AG08395 (cell line): ENCODE measurements around the gene ABI3BP.
A peak's percentile ranks its signal among the peaks of the same experiment; 100 is the strongest.

Source experiments
- DNase-seq: peaks from one replicate; pipeline ENCODE4 v3.0.0; 2012; ENCODE audit warnings: mixed read lengths, low spot score

The ABI3BP gene

GRCh38 chr3:100984308-100984707 lies 8.9 kb downstream of the ABI3BP start:
- DNase-seq = no peak

GRCh38 chr3:100982710-100983109 lies 10.5 kb downstream of the ABI3BP start:
- peak; percentile 54 for DNase-seq

- no peak for DNase-seq
Measured at GRCh38 chr3:100981164-100981911, 11.9 kb downstream of the ABI3BP start.

GRCh38 chr3:100978011-100978659 lies 15.1 kb downstream of the ABI3BP start:
- DNase-seq = no peak

- DNase-seq = no peak
Measured at GRCh38 chr3:100976611-100977010, 16.6 kb downstream of the ABI3BP start.

- no peak for DNase-seq
Measured at GRCh38 chr3:100975714-100976113, 17.5 kb downstream of the ABI3BP start.

- DNase-seq = no peak
Measured at GRCh38 chr3:100973594-100973993, 19.6 kb downstream of the ABI3BP start.

GRCh38 chr3:100972867-100973266 lies 20.4 kb downstream of the ABI3BP start:
- DNase-seq = no peak

GRCh38 chr3:100972301-100972844 lies 20.8 kb downstream of the ABI3BP start:
- no peak for DNase-seq

GRCh38 chr3:100971798-100972197 lies 21.4 kb downstream of the ABI3BP start:
- no peak for DNase-seq

- no peak for DNase-seq
Measured at GRCh38 chr3:100970477-100970990, 22.7 kb downstream of the ABI3BP start.

- no peak for DNase-seq
Measured at GRCh38 chr3:100968932-100969906, 24.0 kb downstream of the ABI3BP start.

- no peak for DNase-seq
Measured at GRCh38 chr3:100966807-100967206, 26.4 kb downstream of the ABI3BP start.

GRCh38 chr3:100966049-100966491 lies 27.2 kb downstream of the ABI3BP start:
- DNase-seq = no peak

GRCh38 chr3:100963041-100963440 lies 30.2 kb downstream of the ABI3BP start:
- DNase-seq = no peak

- DNase-seq = peak; percentile 25
Measured at GRCh38 chr3:100957261-100957986, 35.8 kb downstream of the ABI3BP start.

- no peak for DNase-seq
Measured at GRCh38 chr3:100956276-100956675, 36.9 kb downstream of the ABI3BP start.

GRCh38 chr3:100954990-100955389 lies 38.2 kb downstream of the ABI3BP start:
- DNase-seq = peak; percentile 90

- DNase-seq = no peak
Measured at GRCh38 chr3:100954199-100954935, 38.9 kb downstream of the ABI3BP start.

- DNase-seq = no peak
Measured at GRCh38 chr3:100953103-100953502, 40.1 kb downstream of the ABI3BP start.
